Measurements from ENCODE around the gene HAGH.

Gene HAGH

DNA sequence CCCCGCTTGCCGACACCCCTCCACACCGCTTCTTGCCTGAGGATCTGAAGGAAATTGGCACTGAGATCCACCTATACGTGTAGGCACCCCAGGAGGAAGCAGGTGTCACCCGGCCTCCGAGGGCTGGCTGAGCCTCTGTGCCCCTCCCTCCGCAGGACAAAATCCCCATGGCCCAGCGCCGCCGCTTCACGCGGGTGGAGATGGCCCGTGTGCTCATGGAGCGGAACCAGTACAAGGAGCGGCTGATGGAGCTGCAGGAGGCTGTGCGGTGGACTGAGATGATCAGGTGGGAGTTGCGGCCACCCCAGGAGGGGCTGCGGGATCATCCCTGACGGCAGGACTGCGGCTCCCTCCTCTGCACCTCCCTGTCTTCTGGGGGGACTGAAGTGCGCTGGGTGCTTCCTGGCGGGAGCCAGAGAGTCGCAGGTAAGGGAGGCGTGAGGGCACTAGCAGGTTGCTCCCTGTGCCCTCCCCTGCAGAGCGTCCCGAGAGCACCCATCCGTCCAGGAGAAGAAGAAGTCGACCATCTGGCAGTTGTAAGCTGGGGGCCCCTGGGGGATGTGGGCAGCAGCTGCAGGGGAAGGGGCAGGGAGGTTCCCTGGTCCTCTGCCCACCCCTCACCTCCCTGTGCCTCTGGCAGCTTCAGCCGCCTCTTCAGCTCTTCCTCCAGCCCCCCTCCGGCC, 64.3 kb downstream of the HAGH start:
- no peak for DNase-seq (ENCODE audit: low spot score)

DNA sequence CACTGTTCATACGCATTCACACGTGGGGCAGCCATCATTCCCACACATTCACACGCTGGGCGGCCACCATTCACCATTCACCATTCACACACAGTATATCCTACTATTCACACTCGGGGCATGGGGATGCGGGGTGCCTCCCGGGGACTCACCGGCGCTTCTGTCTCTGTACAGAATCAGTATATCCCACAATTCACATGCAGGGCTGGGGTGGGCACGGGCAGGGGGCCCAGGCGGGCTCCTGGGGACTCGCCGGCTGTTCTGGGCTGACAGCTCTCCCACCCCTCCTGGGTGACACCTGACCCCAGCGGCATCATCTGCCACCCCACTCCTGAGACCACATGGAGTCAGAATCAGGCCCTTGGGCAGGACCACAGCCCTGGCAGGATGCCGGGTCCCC, 64.9 kb downstream of the HAGH start:
- DNase-seq (ENCODE audit: low spot score) = no peak

DNA sequence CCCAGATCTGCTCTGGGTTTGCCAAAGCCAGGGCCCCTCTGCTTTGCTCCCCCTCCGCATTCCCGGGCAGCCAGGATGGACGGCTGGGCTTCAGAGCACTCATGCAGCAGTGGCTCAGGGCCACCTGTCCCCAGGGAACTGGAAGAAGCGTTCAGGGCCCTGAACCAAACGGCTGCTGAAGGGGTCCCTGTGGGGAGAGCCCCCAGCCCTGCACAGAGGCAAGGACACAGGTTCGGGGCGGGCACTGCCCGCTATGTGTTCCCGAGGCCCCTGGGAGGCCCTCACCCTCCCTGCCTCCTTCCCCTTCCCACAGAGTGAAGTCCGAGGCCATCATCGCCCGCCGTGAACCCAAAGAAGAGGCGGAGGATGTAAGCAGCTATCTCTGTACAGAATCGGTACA, 65.7 kb downstream of the HAGH start:
- DNase-seq (ENCODE audit: low spot score) = no peak

DNA sequence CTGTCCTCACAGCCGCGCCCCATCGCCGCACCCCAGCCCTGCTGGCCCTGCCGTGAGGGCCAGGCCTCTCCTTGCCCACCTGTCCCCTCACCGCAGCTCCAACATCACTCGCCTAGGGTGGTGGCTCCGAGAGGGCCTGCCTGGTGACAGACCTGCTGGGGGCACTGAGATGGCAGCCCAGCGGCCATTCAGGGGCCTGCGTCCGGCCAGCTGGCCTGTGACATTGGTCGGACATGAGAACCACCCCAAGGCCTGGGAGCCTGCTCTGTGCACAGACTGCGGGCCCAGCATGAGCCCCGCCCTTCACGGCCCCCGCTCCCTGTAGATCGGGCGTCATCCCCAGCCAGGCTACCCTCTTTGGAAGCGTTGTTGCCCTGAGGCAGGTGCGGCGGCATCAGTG, 67.1 kb downstream of the HAGH start:
- DNase-seq (ENCODE audit: low spot score) = no peak

DNA sequence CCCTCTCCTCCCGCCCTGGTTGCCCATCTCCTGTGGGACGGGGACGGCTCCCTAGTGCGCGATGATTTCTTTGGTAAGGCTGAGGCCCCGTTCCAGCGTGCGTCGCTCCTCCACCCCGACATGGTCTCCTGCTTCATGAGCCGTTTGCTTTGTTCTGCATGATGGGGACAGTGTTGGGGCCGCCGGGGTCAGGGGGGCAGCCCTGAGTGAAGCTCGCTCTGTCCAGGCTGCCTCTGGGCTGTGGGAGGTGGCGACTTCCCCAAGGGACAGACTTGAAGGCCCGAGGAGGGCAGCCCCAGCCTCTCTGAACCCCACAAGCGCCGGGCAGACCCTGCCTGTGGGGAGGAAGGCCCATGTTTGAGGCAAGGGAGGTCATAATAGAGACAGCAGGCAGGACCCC, 67.7 kb downstream of the HAGH start:
- DNase-seq (ENCODE audit: low spot score) = no peak

DNA sequence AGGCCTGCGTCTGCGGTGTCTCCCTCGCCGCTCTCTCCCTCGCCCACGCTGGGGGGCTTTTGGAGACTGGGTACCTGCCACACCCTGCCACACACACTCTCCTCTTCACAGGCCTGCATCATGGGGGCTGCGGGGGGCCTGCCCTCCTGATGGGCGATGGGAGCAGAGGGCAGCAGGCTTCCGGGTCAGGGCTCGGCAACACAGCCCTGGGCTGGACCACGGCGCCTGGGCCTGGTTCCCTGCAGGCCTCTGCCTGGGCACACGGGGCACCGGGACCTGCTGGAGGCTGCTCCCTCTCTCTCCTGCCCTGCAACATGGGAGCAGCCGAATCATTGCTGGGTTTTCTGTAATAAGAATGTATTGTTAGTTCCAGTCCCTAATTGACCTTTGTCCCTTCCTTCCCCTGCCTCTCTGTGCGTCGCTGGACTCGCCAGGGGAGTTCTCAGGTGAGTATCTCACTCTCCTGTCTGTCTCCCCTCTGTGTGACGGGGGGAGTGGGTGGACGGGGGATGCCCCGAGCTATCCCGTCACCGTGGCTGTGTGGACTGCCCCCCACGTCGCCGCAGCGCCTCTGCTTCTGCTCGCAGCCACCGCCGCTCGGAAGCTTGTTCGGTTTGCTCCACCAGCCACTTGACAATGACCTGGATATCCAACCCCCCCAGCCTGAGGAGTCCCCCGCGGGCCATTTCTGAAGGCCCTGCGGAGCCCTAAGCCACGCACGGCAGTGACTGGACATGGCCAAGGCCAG, 68.7 kb downstream of the HAGH start:
- no peak for DNase-seq (ENCODE audit: low spot score)
